LNCaP clone FGC (cell line): ENCODE data around the gene GABRG3.

Source experiments
- DNase-seq: peaks from one replicate; pipeline ENCODE4 v3.0.0-alpha.2; 2011; ENCODE audit warnings: low read depth
- H3K4me3 ChIP-seq: 2 replicates; pipeline ENCODE4 v1.5.1; 2011; ENCODE audit warnings: mild to moderate bottlenecking, low read depth, low read length, control low read depth
- TF ChIP-seq, protein P1 (sequence below): IDR thresholded peaks from 2 replicates; pipeline ENCODE4 v1.5.1; 2012; ENCODE audit warnings: mild to moderate bottlenecking; ENCODE audit not compliant: control insufficient read depth, insufficient read depth; ENCODE audit errors: extremely low read depth

GABRG3 gene

DNA sequence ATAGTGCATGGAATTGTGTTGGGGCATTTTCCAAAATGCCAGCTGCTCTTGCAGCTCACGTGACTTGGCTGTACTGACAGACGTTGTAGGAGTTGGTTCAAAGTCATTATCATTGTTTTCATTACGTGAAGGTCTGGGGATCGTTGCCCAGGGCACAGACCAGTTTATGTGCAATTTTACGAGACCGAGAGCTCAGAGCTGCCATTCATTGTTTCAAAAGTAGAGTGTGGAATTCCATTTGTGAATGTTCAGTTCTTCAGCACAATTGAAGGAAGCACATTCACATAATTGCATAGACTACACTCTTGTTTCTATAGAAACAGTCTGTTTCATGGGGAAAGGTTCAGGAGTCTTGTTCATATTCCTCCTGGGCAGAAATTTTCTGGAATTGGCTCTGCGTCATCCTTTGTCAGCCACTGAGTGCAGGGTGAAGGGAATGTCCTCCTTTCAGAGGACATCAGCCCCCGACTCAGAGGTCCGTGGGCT is 54.5 kb downstream of the GABRG3 start:
- H3K4me3 ChIP-seq, result no peak overlapping the region
- TF ChIP-seq, protein P1, sequence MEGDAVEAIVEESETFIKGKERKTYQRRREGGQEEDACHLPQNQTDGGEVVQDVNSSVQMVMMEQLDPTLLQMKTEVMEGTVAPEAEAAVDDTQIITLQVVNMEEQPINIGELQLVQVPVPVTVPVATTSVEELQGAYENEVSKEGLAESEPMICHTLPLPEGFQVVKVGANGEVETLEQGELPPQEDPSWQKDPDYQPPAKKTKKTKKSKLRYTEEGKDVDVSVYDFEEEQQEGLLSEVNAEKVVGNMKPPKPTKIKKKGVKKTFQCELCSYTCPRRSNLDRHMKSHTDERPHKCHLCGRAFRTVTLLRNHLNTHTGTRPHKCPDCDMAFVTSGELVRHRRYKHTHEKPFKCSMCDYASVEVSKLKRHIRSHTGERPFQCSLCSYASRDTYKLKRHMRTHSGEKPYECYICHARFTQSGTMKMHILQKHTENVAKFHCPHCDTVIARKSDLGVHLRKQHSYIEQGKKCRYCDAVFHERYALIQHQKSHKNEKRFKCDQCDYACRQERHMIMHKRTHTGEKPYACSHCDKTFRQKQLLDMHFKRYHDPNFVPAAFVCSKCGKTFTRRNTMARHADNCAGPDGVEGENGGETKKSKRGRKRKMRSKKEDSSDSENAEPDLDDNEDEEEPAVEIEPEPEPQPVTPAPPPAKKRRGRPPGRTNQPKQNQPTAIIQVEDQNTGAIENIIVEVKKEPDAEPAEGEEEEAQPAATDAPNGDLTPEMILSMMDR, result no peak
- DNase-seq, result peak; percentile 51

DNA sequence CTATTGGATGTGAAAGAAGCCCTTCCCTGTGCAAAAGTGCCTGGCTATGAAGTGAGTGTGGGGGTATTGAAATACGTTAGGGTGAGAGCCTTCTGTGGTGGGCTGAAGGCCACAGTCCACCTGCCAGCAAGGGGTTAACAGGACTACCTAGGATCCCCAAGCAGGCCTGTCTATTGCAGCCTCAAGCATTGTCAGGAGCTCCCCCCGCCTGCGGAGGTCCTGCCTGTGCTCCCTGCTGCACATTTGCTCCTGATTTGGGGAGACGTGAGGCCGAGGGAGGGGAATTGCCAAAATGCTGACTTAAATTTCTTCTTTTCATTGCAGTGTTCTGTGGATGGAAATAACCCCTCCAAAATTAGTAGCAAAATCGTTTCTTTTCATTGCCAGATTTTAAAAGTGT is 56.2 kb downstream of the GABRG3 start:
- H3K4me3 ChIP-seq, result no peak overlapping the region
- TF ChIP-seq, protein P1, result no peak
- no peak for DNase-seq

DNA sequence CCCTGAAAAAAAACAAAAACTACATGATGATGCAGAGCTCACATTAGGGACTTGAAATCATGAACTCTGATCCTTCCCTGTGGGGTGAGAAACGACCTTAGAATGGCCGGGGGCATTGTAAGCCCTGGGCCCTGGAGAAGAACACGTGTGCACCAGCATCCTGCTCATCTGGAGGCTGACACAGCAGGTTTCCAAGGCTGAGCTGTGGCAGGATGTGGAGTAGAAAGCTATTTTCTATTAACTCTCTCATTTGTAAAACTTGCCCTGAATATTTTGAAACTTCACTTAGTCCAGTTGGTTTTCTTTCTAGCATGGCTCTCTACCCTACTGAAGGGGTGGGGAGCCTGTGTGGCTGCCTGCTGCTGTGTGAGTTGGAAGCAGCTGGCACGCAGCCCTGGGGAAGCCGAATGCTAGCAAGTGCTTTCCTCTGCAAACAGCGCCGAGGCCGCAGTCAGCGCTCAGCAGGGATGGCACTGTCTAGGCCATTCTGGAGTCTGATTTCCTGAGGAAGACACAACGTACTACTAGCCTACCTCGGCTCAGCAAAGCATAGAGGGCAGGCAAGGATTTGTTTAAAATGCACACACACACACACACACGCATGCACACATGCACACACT is 58.0 kb downstream of the GABRG3 start:
- no peak for DNase-seq
- TF ChIP-seq, protein P1, result no peak
- H3K4me3 ChIP-seq, result no peak overlapping the region

DNA sequence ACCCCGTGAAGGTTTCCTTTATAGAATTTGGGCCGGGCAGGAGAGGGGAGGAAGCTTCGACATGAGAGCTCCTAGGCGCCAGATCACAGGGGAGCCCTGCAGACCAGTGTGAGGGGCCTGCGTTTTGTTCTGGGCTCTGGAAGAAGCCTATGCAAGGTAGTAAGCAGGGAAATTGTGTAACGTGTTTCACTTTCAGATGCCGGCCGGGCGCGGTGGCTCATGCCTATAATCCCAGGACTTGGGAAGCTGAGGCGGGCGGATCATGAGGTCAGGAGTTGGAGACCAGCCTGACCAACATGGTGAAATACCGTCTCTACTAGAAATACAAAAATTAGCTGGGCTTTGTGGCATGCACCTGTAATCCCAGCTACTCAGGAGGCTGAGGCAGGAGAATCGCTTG is 65.2 kb downstream of the GABRG3 start:
- DNase-seq, result no peak
- TF ChIP-seq, protein P1, result no peak
- H3K4me3 ChIP-seq, result no peak overlapping the region

DNA sequence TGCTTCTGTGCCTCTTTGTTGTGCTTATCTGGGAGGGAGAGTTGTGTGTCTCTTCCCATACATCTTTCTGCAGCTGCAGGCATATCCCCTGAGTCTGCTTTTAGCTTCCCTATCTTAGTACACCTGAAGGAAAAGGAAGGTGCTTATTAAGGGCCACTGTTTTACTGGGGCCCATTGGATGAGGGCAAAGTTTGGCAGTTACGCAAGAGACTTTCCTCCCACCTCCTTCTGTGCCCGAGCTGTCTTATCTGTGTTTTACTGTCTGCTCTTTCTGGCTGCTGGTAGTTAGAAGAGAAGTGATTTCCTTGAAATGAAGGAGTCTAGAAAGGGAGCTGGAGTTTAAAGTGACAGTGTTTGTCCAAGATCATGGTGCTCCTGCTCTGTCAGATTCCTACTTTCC is 66.5 kb downstream of the GABRG3 start:
- no peak overlapping the region for H3K4me3 ChIP-seq
- TF ChIP-seq, protein P1, result no peak
- no peak for DNase-seq

DNA sequence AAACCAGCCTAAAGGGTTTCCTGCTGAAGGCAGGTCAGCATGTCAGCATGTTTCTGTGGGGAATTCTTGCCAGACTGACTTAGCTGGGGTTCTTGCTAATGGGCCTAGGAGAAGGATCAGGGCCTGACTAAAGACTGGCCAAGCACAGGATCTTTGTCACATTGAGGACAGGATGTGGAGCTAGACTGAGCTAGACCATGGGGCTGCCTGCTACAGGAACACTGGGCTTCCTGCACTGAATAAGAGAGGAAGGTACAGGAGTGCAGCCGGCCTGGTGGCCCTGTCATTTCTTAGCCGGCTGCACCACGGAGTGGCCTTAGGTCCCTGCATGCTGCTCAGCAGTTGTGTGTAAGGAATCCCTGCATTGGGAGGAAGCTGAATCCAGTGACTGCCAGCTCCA is 68.2 kb downstream of the GABRG3 start:
- TF ChIP-seq, protein P1, result no peak
- H3K4me3 ChIP-seq, result no peak overlapping the region
- DNase-seq, result no peak

DNA sequence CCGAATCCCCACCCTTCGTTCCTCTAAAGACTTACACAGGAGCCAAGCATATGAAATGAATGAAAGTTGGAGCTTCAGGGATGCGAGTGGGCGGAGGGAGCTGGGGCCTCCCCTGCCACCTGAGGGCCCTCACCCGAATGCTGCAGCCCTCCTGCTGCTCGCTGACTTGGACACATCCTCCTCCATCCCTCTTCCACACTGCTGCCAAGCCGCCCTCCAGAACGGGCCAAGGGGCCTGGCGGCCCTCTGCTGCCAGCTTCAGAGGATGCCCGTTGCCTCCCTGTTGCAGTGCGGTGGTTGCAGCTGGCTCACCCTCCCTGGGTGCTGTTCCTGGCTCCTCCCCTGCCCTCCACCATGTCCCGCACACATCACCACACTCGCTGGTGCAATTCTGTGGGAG is 71.2 kb downstream of the GABRG3 start:
- TF ChIP-seq, protein P1, result no peak
- no peak overlapping the region for H3K4me3 ChIP-seq
- DNase-seq, result no peak
